K562 (cell line): ENCODE results near the gene MVK. TPM values are rescaled to one million over a fixed set of nuclear protein-coding genes. Genes with fewer than 3 reads are reported as not detected.

Experiments
- ATAC-seq: fragments of 200-7000 bp; cut with Tn5 transposase; 3 replicates; pipeline ENCODE4 v1.9.1; 2020; ENCODE audit warnings: moderate library complexity
- BruUV-seq: library from RNA; stranded (reverse); fragments of 400-500 nt; replicated peaks from 2 replicates; lab custom pipeline; 2021; lab: Mats Ljungman, UMichigan
- CTCF ChIA-PET: fragments of 300-600 bp; formaldehyde crosslinking; extraction: SDS; loops from one replicate; lab custom pipeline; 2021; ENCODE audit warnings: low intra/inter-chr PET ratio; lab: Yijun Ruan, JAX
- POLR2A ChIA-PET: fragments of 300-600, 350-650 bp; sonication (Branson Sonifier 250); formaldehyde crosslinking; extraction: SDS; loops from one replicate; lab custom pipeline; 2021; ENCODE audit warnings: antibody characterized with exemption, inconsistent platforms; lab: Yijun Ruan, JAX
- DNase-seq, 4 experiments: peaks; one replicate each; pipeline versions ENCODE4 v3.0.0 to v3.0.0-alpha.2; 2011 to 2018; ENCODE audit warnings: low spot score in 3 of 4, mixed read lengths in 3 of 4; ENCODE audit errors: extremely low read depth in 1 of 4
- FAIRE-seq: peaks from 2 replicates; lab custom pipeline; 2011; peaks lifted over from hg19 to GRCh38; lab: Jason Lieb, UNC
- H2AFZ ChIP-seq: 2 replicates; pipeline ENCODE4 v1.6.0; 2011; ENCODE audit warnings: low read depth, low read length, control low read depth, inconsistent platforms
- H3K27ac ChIP-seq: fragments of 200-600 bp; 3 replicates; pipeline ENCODE4 v1.8.0; 2011; ENCODE audit warnings: low read depth, mild to moderate bottlenecking, control low read depth, inconsistent platforms, low read length, moderate library complexity, mixed read lengths; ENCODE audit errors: extremely low read depth
- H3K27me3 ChIP-seq, 2 experiments: fragments of 300-600 bp in 1 of 2; 2 replicates in 1 of 2; 3 replicates in 1 of 2; pipeline versions ENCODE4 v1.6.0 to v1.8.0; 2011; ENCODE audit warnings: inconsistent platforms in 2 of 2, low read length in 2 of 2, mild to moderate bottlenecking in 1 of 2, mixed read lengths in 1 of 2, moderate library complexity in 1 of 2; ENCODE audit not compliant: control insufficient read depth in 2 of 2, insufficient read depth in 2 of 2
- H3K36me3 ChIP-seq: fragments of 300-600 bp; 3 replicates; pipeline ENCODE4 v1.8.0; 2011; ENCODE audit warnings: mild to moderate bottlenecking, low read length, inconsistent platforms; ENCODE audit not compliant: control insufficient read depth, insufficient read depth
- H3K4me1 ChIP-seq, 2 experiments: fragments of 200-600 bp in 1 of 2; replicated peaks in 1 of 2; 2 replicates in 1 of 2; 3 replicates in 1 of 2; pipeline versions ENCODE4 v1.5.1 to v1.8.0; 2011; ENCODE audit warnings: inconsistent platforms in 2 of 2, low read length in 2 of 2, mild to moderate bottlenecking in 1 of 2, mixed read lengths in 1 of 2, moderate library complexity in 1 of 2; ENCODE audit not compliant: control insufficient read depth in 2 of 2, insufficient read depth in 2 of 2
- H3K4me2 ChIP-seq: 2 replicates; pipeline ENCODE4 v1.6.1; 2011; ENCODE audit warnings: low read length, control low read depth, inconsistent platforms, mixed read lengths; ENCODE audit not compliant: insufficient read depth
- H3K4me3 ChIP-seq: fragments of 200-600 bp; sonication (generic), shearing (Covaris generic); 2 replicates; pipeline ENCODE4 v1.5.1; 2016; ENCODE audit warnings: control low read depth, inconsistent platforms
- H3K79me2 ChIP-seq: fragments of 200-600 bp; 3 replicates; pipeline ENCODE4 v1.8.0; 2011; ENCODE audit warnings: low read length, inconsistent platforms; ENCODE audit not compliant: control insufficient read depth, insufficient read depth
- H3K9ac ChIP-seq, 2 experiments: 2 replicates each; pipeline versions ENCODE4 v1.6.0 to v1.6.1; 2011; ENCODE audit warnings: low read depth in 2 of 2, low read length in 2 of 2, control low read depth in 1 of 2, inconsistent platforms in 1 of 2, mild to moderate bottlenecking in 1 of 2, mixed read lengths in 1 of 2; ENCODE audit not compliant: insufficient read depth in 1 of 2
- H3K9me1 ChIP-seq: one replicate; pipeline ENCODE4 v1.6.0; 2011; ENCODE audit warnings: inconsistent platforms, mild to moderate bottlenecking, low read length, moderate library complexity; ENCODE audit not compliant: control insufficient read depth, insufficient read depth
- H3K9me3 ChIP-seq: replicated peaks from 2 replicates; pipeline ENCODE4 v1.5.1; 2011; ENCODE audit warnings: low read depth, low read length, inconsistent platforms; ENCODE audit not compliant: control insufficient read depth, insufficient read depth
- H4K20me1 ChIP-seq: replicated peaks from 2 replicates; pipeline ENCODE4 v1.6.1; 2011; ENCODE audit warnings: low read length, inconsistent platforms, mixed read lengths; ENCODE audit not compliant: control insufficient read depth, insufficient read depth
- MLLT1 ChIP-seq, 2 experiments: fragments of 450-650 bp; IDR thresholded peaks; 2 replicates each; pipeline ENCODE4 v1.6.1; 2016
- TFAP4 ChIP-seq: sonication (generic); formaldehyde crosslinking; IDR thresholded peaks from 2 replicates; pipeline ENCODE4 v1.8.0; 2022; ENCODE audit warnings: missing genetic modification reagents, mild to moderate bottlenecking, moderate library complexity, borderline replicate concordance
- ZBTB17 ChIP-seq: fragments of 450-650 bp; formaldehyde crosslinking; IDR thresholded peaks from 2 replicates; pipeline ENCODE4 v1.4.0; 2020; ENCODE audit warnings: mild to moderate bottlenecking
- ZMIZ1 ChIP-seq, 2 experiments: fragments of 150-350 bp in 1 of 2; IDR thresholded peaks; 2 replicates each; pipeline ENCODE4 v1.6.1; 2012 to 2016; ENCODE audit warnings: low read depth in 2 of 2, low read length in 2 of 2, mild to moderate bottlenecking in 1 of 2, moderate library complexity in 1 of 2
- ZNF277 ChIP-seq: fragments of 250-450 bp; sonication (Bioruptor Pico); IDR thresholded peaks from 2 replicates; pipeline ENCODE4 v1.8.0; 2022; ENCODE audit warnings: inconsistent platforms, mild to moderate bottlenecking, moderate library complexity, borderline replicate concordance
- WGBS: fragments of 100-300 bp; shearing (Covaris generic); methylation state at CpG from one replicate; pipeline ENCODE4 v1.1.6; 2016; ENCODE audit warnings: low coverage, mixed read lengths; ENCODE audit not compliant: insufficient coverage; ENCODE audit errors: missing lambda C conversion rate; 5-methylcytosine and 5-hydroxymethylcytosine counted together
- in situ Hi-C: fragments of 300-500 bp; cut with MboI; formaldehyde crosslinking; loops from 4 replicates; pipeline ENCODE4 v1.15.0; 2018; ENCODE audit warnings: inconsistent platforms, mixed read lengths
- intact Hi-C: fragments of 100-400 bp; cut with micrococcal nuclease; formaldehyde crosslinking; loops from 2 replicates; pipeline ENCODE4 v1.14.2; 2022
- polyA plus RNA-seq, 8 experiments: library from polyadenylated mRNA; depleted of rRNA in 4 of 8; stranded (reverse) in 5 of 8; unstranded in 3 of 8; fragments of >200 nt; fragmentation: Nextera tagmentation in 2 of 8; fragmentation: Illumina TruSeq in 1 of 8; extraction: Ambion mirVana in 2 of 8; extraction: Trizol in 1 of 8; gene quantifications; 2 replicates each; pipeline versions ENCODE4 v1.2.1 to v1.2.3, GENCODE V29; 2011 to 2014; ENCODE audit warnings: inconsistent platforms in 1 of 8, missing spikeins in 1 of 8
- total RNA-seq, 7 experiments: library from RNA; depleted of rRNA in 6 of 7; stranded (reverse); fragments of >200 nt in 6 of 7; fragmentation: Illumina TruSeq in 2 of 7; extraction: Trizol in 2 of 7; gene quantifications; 2 replicates each; pipeline versions ENCODE4 v1.2.1 to v1.2.3, GENCODE V29; 2011 to 2021; ENCODE audit warnings: low replicate concordance in 1 of 7

The MVK gene
- total and polyA plus RNA-seq, 9 of the 15 experiments (the other 6 are each of a cell fraction or from before 2014, with no cell fraction given) = 0.41 to 33.6 (median 18.8) TPM

GRCh38 chr12:109548258-109548657 is 25.3 kb upstream of the MVK start:
- H3K79me2 ChIP-seq = no peaks in the 10 kb centered on the region
- 0% methylated on average over 4 of the region's 4 CpGs for WGBS
- intact Hi-C loops (no loop called here), in situ Hi-C loops (no loop called here)
- no peak overlapping the region for H3K9ac ChIP-seq
- ChIA-PET POLR2A (interaction anchor here (0.8 to 1.1 kb wide), 2 partner anchors 12 to 51 kb away, joined by 3 to 4 read pairs; no protein-coding TSS in a partner anchor), CTCF (no interaction called here)
- no peak overlapping the region for H3K4me3 ChIP-seq
- H2AFZ ChIP-seq = no peak overlapping the region
- TF ChIP-seq ZMIZ1 (IDR thresholded peaks at IDR 0.05; ENCODE audit: low read depth in 2 of 2, low read length in 2 of 2) = 0 out of 4 replicates have a peak, but pooled peaks of 1 of the 2 experiments have one; percentile 14
- TF ChIP-seq ZBTB17 (CRISPR knock-in tag) = peak; percentile 89
- no peak for TF ChIP-seq TFAP4
- TF ChIP-seq ZNF277 = no peak
- peak in 1 of 2 experiments; percentile 66; a peak in 1 of 4 replicates for TF ChIP-seq MLLT1 (IDR thresholded peaks at IDR 0.05)
- H3K4me2 ChIP-seq = no peak overlapping the region
- H3K4me1 ChIP-seq = no peaks in the 10 kb centered on the region; a peak in 1 of 5 replicates
- no peaks in the 10 kb centered on the region for H3K36me3 ChIP-seq
- H3K27me3 ChIP-seq = peaks cover 43 to 81% of the 10 kb centered on the region in 2 experiments; a peak in 4 of 5 replicates
- ATAC-seq = no peak
- no peak for DNase-seq
- no peak for FAIRE-seq
- peaks cover 7% of the 10 kb centered on the region for H4K20me1 ChIP-seq
- H3K27ac ChIP-seq = no peak overlapping the region
- no peaks in the 10 kb centered on the region for H3K9me3 ChIP-seq
- H3K9me1 ChIP-seq = no peaks in the 10 kb centered on the region
- BruUV-seq = no TSS peak
